ENCODE measurements around the gene GINS2.

GINS2 gene

GRCh38 chr16:85636234-85636812 lies 52.4 kb downstream of the GINS2 start:
- H3K27ac ChIP-seq, result no peak overlapping the region; the same call in 1 of the 2 replicates
- no peak for TF ChIP-seq CTCF (conservative IDR thresholded peaks at IDR 0.05)
- no peak for TF ChIP-seq ZFX (IDR thresholded peaks at IDR 0.05)

GRCh38 chr16:85635545-85636140 lies 53.1 kb downstream of the GINS2 start:
- peak overlapping the region; percentile 16 for H3K27ac ChIP-seq
- TF ChIP-seq ZFX (IDR thresholded peaks at IDR 0.05) (no peak), CTCF (conservative IDR thresholded peaks at IDR 0.05) (no peak)

- TF ChIP-seq CTCF (conservative IDR thresholded peaks at IDR 0.05) (no peak; the same call in 1 of the 2 replicates), ZFX (IDR thresholded peaks at IDR 0.05) (no peak)
- H3K27ac ChIP-seq, result peak overlapping the region; percentile 16
Measured at GRCh38 chr16:85634747-85635544, 53.8 kb downstream of the GINS2 start.

GRCh38 chr16:85633888-85634287 lies 54.9 kb downstream of the GINS2 start:
- H3K27ac ChIP-seq, result no peak overlapping the region
- TF ChIP-seq CTCF (conservative IDR thresholded peaks at IDR 0.05) (no peak), ZFX (IDR thresholded peaks at IDR 0.05) (no peak)

GRCh38 chr16:85633438-85633743 lies 55.4 kb downstream of the GINS2 start:
- no peak for TF ChIP-seq CTCF (conservative IDR thresholded peaks at IDR 0.05)
- no peak overlapping the region for H3K27ac ChIP-seq

- no peak overlapping the region for H3K27ac ChIP-seq
- TF ChIP-seq CTCF (conservative IDR thresholded peaks at IDR 0.05), result no peak
- TF ChIP-seq ZFX (IDR thresholded peaks at IDR 0.05), result no peak
Measured at GRCh38 chr16:85632709-85633437, 55.9 kb downstream of the GINS2 start.
